GM18870 (cell line): ENCODE results near the gene SIPA1L2.
A peak's percentile ranks its signal among the peaks of the same experiment; 100 is the strongest.
"Not testable (repeated sequence)": the region's sequence is repeated elsewhere in the genome, so short reads cannot be mapped to it uniquely, and the experiment has no call there.

Source experiments
- ATAC-seq: cut with Tn5 transposase; IDR thresholded peaks from one replicate; pipeline ENCODE4 v1.9.1; 2021; ENCODE audit warnings: moderate library complexity; ENCODE audit not compliant: unreplicated experiment

Gene SIPA1L2

GRCh38 chr1:232620356-232620969 lies 9.5 kb downstream of the SIPA1L2 start:
- no peak for ATAC-seq

GRCh38 chr1:232617237-232617636 lies 12.7 kb downstream of the SIPA1L2 start:
- ATAC-seq: no peak

GRCh38 chr1:232615306-232615800 lies 14.6 kb downstream of the SIPA1L2 start:
- ATAC-seq: no peak

GRCh38 chr1:232614811-232615210 lies 15.1 kb downstream of the SIPA1L2 start:
- ATAC-seq: no peak

- no peak for ATAC-seq
Observed at GRCh38 chr1:232613752-232614381, 16.1 kb downstream of the SIPA1L2 start.

GRCh38 chr1:232612836-232613235 lies 17.1 kb downstream of the SIPA1L2 start:
- ATAC-seq: not testable (repeated sequence)

- no peak for ATAC-seq
Observed at GRCh38 chr1:232611834-232612233, 18.1 kb downstream of the SIPA1L2 start.

- ATAC-seq: not testable (repeated sequence)
Observed at GRCh38 chr1:232610902-232611745, 18.8 kb downstream of the SIPA1L2 start.

- ATAC-seq: no peak
Observed at GRCh38 chr1:232610192-232610901, 19.6 kb downstream of the SIPA1L2 start.

- no peak for ATAC-seq
Observed at GRCh38 chr1:232608427-232608826, 21.5 kb downstream of the SIPA1L2 start.

- ATAC-seq: no peak
Observed at GRCh38 chr1:232602622-232603021, 27.3 kb downstream of the SIPA1L2 start.

- ATAC-seq: no peak
Observed at GRCh38 chr1:232600424-232601258, 29.3 kb downstream of the SIPA1L2 start.

GRCh38 chr1:232599178-232600041 lies 30.5 kb downstream of the SIPA1L2 start:
- peak; percentile 47 for ATAC-seq

- no peak for ATAC-seq
Observed at GRCh38 chr1:232598837-232599177, 31.1 kb downstream of the SIPA1L2 start.

- no peak for ATAC-seq
Observed at GRCh38 chr1:232598133-232598532, 31.8 kb downstream of the SIPA1L2 start.

GRCh38 chr1:232597721-232598120 lies 32.2 kb downstream of the SIPA1L2 start:
- ATAC-seq: peak; percentile 41

- peak; percentile 54 for ATAC-seq
Observed at GRCh38 chr1:232596666-232597303, 33.1 kb downstream of the SIPA1L2 start.

- no peak for ATAC-seq
Observed at GRCh38 chr1:232594768-232595698, 34.9 kb downstream of the SIPA1L2 start.
